ENCODE measurements around the gene FAM20A.

DNA sequence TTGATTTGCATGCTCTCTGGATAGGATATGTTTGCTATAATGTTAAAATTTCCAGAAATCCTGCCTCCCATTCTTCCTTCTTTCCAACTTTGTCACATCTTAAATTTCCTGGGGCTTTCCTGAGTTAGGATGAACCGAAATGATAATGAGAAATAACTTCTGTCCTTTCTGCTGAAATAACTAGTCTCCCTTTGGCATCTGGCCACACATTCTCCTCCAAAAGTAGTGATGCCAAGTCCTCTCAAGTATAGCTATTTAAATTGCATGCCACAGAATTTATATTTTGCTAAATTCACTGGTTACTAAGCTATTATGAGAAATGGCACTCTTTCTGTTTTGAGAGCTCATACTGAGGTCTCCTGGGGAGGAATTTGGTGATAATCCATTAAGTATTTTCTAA, 30.6 kb downstream of the FAM20A start:
- TF ChIP-seq, protein P1, sequence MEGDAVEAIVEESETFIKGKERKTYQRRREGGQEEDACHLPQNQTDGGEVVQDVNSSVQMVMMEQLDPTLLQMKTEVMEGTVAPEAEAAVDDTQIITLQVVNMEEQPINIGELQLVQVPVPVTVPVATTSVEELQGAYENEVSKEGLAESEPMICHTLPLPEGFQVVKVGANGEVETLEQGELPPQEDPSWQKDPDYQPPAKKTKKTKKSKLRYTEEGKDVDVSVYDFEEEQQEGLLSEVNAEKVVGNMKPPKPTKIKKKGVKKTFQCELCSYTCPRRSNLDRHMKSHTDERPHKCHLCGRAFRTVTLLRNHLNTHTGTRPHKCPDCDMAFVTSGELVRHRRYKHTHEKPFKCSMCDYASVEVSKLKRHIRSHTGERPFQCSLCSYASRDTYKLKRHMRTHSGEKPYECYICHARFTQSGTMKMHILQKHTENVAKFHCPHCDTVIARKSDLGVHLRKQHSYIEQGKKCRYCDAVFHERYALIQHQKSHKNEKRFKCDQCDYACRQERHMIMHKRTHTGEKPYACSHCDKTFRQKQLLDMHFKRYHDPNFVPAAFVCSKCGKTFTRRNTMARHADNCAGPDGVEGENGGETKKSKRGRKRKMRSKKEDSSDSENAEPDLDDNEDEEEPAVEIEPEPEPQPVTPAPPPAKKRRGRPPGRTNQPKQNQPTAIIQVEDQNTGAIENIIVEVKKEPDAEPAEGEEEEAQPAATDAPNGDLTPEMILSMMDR (optimal IDR thresholded peaks at IDR 0.05 in 1 of 3, IDR thresholded peaks at IDR 0.05 in 1 of 3, conservative IDR thresholded peaks at IDR 0.05 in 1 of 3; ENCODE audit: extremely low read depth in 1 of 3, insufficient read depth in 2 of 3, low read length in 3 of 3): no peak
- TF ChIP-seq EZH2 (IDR thresholded peaks at IDR 0.05; ENCODE audit: low read length): no peak

All from keratinocyte (primary cell).